Loucy (cell line): ENCODE results near the gene FITM2.

Source experiments
- EZH2phosphoT487 ChIP-seq: fragments of 200-600 bp; IDR thresholded peaks from 2 replicates; pipeline ENCODE4 v1.6.1; 2018; ENCODE audit warnings: antibody characterized with exemption, mild to moderate bottlenecking, moderate library complexity, borderline replicate concordance
- TF ChIP-seq, protein P1 (sequence below): fragments of 200-600 bp; sonication (generic); conservative IDR thresholded peaks from 2 replicates; pipeline ENCODE4 v1.5.1; 2014; ENCODE audit warnings: mild to moderate bottlenecking, antibody characterized with exemption, low read length

DNA sequence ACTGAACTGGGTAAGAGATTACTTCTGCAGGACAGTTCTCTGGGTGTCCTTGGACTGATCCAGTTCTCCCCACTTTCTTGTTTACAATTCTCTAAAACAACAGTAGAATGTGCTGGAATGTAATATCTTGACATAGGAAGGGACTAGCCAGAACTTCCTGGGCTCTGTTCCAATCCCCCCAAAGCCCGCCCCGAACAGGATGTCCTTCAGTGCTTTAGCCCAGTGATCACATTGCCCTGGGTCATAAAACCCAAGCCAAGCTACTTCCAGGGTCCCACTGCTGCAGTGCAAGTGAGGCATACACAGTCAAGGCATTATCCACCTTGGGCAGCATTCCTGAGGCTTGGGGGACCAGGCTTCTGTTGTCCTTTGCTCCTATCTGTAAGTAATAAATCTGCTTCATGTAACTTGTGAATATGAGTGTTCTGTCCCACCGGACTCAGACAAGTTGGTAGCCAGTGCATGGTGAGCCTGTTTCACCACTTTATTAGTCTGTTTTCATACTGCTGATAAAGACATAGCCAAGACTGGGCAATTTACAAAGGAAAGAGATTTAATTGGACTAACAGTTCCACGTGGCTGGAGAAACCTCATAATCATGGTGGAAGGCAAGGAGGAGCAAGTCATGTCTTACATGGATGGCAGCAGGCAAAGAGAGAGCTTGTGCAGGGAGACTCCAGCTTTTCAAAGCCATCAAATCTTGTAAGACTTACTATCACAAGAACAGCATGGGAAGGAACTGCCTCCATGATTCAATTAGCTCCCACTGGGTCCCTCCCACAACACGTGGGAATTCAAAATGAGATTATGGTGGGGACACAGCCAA is 23.5 kb downstream of the FITM2 start:
- TF ChIP-seq, protein P1, sequence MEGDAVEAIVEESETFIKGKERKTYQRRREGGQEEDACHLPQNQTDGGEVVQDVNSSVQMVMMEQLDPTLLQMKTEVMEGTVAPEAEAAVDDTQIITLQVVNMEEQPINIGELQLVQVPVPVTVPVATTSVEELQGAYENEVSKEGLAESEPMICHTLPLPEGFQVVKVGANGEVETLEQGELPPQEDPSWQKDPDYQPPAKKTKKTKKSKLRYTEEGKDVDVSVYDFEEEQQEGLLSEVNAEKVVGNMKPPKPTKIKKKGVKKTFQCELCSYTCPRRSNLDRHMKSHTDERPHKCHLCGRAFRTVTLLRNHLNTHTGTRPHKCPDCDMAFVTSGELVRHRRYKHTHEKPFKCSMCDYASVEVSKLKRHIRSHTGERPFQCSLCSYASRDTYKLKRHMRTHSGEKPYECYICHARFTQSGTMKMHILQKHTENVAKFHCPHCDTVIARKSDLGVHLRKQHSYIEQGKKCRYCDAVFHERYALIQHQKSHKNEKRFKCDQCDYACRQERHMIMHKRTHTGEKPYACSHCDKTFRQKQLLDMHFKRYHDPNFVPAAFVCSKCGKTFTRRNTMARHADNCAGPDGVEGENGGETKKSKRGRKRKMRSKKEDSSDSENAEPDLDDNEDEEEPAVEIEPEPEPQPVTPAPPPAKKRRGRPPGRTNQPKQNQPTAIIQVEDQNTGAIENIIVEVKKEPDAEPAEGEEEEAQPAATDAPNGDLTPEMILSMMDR, result no peak
- no peak for TF ChIP-seq EZH2phosphoT487
